K562 (cell line): ENCODE results near the gene WDR83. TPM values are rescaled to one million over a fixed set of nuclear protein-coding genes. Genes with fewer than 3 reads are reported as not detected.

Source experiments
- CHD4 ChIP-seq: fragments of 200-600 bp; sonication (generic); IDR thresholded peaks from 3 replicates; pipeline ENCODE4 v1.6.1; 2012; ENCODE audit warnings: low read depth, mild to moderate bottlenecking, mixed read lengths, low read length, inconsistent platforms; ENCODE audit not compliant: insufficient read depth, insufficient replicate concordance, poor library complexity, severe bottlenecking
- DIDO1 ChIP-seq: fragments of 450-650 bp; IDR thresholded peaks from 2 replicates; pipeline ENCODE4 v1.6.1; 2016; ENCODE audit warnings: low read depth, missing biosample characterization, missing genetic modification characterization
- FOXJ2 ChIP-seq: fragments of 200-800 bp; sonication (Bioruptor generic); IDR thresholded peaks from 2 replicates; pipeline ENCODE4 v1.6.1; 2016; ENCODE audit warnings: missing genetic modification characterization, missing compliant biosample characterization
- HLTF ChIP-seq: fragments of 450-650 bp; IDR thresholded peaks from 2 replicates; pipeline ENCODE4 v1.6.1; 2016
- HMBOX1 ChIP-seq: sonication (generic); IDR thresholded peaks from 2 replicates; pipeline ENCODE4 v1.6.1; 2016
- KLF6 ChIP-seq: fragments of 250-450 bp; sonication (Bioruptor Pico); IDR thresholded peaks from 2 replicates; pipeline ENCODE4 v1.4.0; 2020; ENCODE audit warnings: mild to moderate bottlenecking, moderate library complexity, borderline replicate concordance
- NR3C1 ChIP-seq: sonication (generic); formaldehyde crosslinking; IDR thresholded peaks from 2 replicates; pipeline ENCODE4 v1.8.1; 2022; ENCODE audit warnings: missing genetic modification reagents
- PHF8 ChIP-seq: fragments of 200-600 bp; sonication (generic); IDR thresholded peaks from 2 replicates; pipeline ENCODE4 v1.6.1; 2012; ENCODE audit warnings: mixed run types, mild to moderate bottlenecking, inconsistent platforms, low read length, moderate library complexity, borderline replicate concordance
- RFX1 ChIP-seq: fragments of 450-650 bp; IDR thresholded peaks from 2 replicates; pipeline ENCODE4 v1.6.1; 2016; ENCODE audit warnings: mild to moderate bottlenecking, moderate library complexity
- SMARCA5 ChIP-seq: fragments of 450-650 bp; IDR thresholded peaks from 2 replicates; pipeline ENCODE4 v1.6.1; 2016
- TAF7 ChIP-seq: fragments of 450-650 bp; IDR thresholded peaks from 2 replicates; pipeline ENCODE4 v1.6.1; 2016; ENCODE audit warnings: missing genetic modification characterization, missing compliant biosample characterization
- XRCC5 ChIP-seq: fragments of 200-400 bp; formaldehyde crosslinking; IDR thresholded peaks from 2 replicates; pipeline ENCODE4 v1.6.1; 2017; ENCODE audit warnings: low read depth, mild to moderate bottlenecking, low read length
- ZFP36 ChIP-seq: fragments of 150-350 bp; IDR thresholded peaks from 2 replicates; pipeline ENCODE4 v1.6.1; 2018; ENCODE audit warnings: low read length, low read depth; ENCODE audit not compliant: partially characterized antibody
- ZNF217 ChIP-seq: sonication (generic); formaldehyde crosslinking; IDR thresholded peaks from 2 replicates; pipeline ENCODE4 v1.8.0; 2022; ENCODE audit warnings: mild to moderate bottlenecking, missing genetic modification reagents
- ZNF445 ChIP-seq: fragments of 250-450 bp; sonication (Bioruptor Pico); IDR thresholded peaks from 2 replicates; pipeline ENCODE4 v1.4.0; 2020; ENCODE audit warnings: low read depth, mild to moderate bottlenecking, moderate library complexity
- polyA plus RNA-seq, 8 experiments: library from polyadenylated mRNA; depleted of rRNA in 4 of 8; stranded (reverse) in 5 of 8; unstranded in 3 of 8; fragments of >200 nt; fragmentation: Nextera tagmentation in 2 of 8; fragmentation: Illumina TruSeq in 1 of 8; extraction: Ambion mirVana in 2 of 8; extraction: Trizol in 1 of 8; gene quantifications; 2 replicates each; pipeline versions ENCODE4 v1.2.1 to v1.2.3, GENCODE V29; 2011 to 2014; ENCODE audit warnings: inconsistent platforms in 1 of 8, missing spikeins in 1 of 8
- total RNA-seq, 7 experiments: library from RNA; depleted of rRNA in 6 of 7; stranded (reverse); fragments of >200 nt in 6 of 7; fragmentation: Illumina TruSeq in 2 of 7; extraction: Trizol in 2 of 7; gene quantifications; 2 replicates each; pipeline versions ENCODE4 v1.2.1 to v1.2.3, GENCODE V29; 2011 to 2021; ENCODE audit warnings: low replicate concordance in 1 of 7
- TF ChIP-seq, protein P1 (sequence below): fragments of 450-650 bp; formaldehyde crosslinking; IDR thresholded peaks from 2 replicates; pipeline ENCODE4 v1.4.0; 2020; ENCODE audit warnings: mild to moderate bottlenecking, moderate library complexity
- TF ChIP-seq, protein P2 (sequence below): fragments of 450-650 bp; IDR thresholded peaks from 2 replicates; pipeline ENCODE4 v1.6.1; 2016; ENCODE audit warnings: mild to moderate bottlenecking, moderate library complexity

The WDR83 gene
- total and polyA plus RNA-seq, 9 of the 15 experiments (the other 6 are each of a cell fraction or from before 2014, with no cell fraction given), result 0.52 to 21.3 (median 4.2) TPM

GRCh38 chr19:12676384-12676792 lies 9.8 kb downstream of the WDR83 start (continued):
- TF ChIP-seq, protein P1, sequence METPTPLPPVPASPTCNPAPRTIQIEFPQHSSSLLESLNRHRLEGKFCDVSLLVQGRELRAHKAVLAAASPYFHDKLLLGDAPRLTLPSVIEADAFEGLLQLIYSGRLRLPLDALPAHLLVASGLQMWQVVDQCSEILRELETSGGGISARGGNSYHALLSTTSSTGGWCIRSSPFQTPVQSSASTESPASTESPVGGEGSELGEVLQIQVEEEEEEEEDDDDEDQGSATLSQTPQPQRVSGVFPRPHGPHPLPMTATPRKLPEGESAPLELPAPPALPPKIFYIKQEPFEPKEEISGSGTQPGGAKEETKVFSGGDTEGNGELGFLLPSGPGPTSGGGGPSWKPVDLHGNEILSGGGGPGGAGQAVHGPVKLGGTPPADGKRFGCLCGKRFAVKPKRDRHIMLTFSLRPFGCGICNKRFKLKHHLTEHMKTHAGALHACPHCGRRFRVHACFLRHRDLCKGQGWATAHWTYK, result no peak
- TF ChIP-seq XRCC5 (peak; percentile 75), SMARCA5 (no peak), DIDO1 (tag) (no peak), HMBOX1 (no peak), ZNF217 (CRISPR knock-in tag) (no peak), CHD4 (no peak), KLF6 (CRISPR knock-in tag) (no peak), TAF7 (tag) (no peak), RFX1 (no peak), ZNF445 (no peak), HLTF (no peak), ZFP36 (no peak), PHF8 (no peak), FOXJ2 (tag) (no peak), NR3C1 (no peak)
- TF ChIP-seq, protein P2, sequence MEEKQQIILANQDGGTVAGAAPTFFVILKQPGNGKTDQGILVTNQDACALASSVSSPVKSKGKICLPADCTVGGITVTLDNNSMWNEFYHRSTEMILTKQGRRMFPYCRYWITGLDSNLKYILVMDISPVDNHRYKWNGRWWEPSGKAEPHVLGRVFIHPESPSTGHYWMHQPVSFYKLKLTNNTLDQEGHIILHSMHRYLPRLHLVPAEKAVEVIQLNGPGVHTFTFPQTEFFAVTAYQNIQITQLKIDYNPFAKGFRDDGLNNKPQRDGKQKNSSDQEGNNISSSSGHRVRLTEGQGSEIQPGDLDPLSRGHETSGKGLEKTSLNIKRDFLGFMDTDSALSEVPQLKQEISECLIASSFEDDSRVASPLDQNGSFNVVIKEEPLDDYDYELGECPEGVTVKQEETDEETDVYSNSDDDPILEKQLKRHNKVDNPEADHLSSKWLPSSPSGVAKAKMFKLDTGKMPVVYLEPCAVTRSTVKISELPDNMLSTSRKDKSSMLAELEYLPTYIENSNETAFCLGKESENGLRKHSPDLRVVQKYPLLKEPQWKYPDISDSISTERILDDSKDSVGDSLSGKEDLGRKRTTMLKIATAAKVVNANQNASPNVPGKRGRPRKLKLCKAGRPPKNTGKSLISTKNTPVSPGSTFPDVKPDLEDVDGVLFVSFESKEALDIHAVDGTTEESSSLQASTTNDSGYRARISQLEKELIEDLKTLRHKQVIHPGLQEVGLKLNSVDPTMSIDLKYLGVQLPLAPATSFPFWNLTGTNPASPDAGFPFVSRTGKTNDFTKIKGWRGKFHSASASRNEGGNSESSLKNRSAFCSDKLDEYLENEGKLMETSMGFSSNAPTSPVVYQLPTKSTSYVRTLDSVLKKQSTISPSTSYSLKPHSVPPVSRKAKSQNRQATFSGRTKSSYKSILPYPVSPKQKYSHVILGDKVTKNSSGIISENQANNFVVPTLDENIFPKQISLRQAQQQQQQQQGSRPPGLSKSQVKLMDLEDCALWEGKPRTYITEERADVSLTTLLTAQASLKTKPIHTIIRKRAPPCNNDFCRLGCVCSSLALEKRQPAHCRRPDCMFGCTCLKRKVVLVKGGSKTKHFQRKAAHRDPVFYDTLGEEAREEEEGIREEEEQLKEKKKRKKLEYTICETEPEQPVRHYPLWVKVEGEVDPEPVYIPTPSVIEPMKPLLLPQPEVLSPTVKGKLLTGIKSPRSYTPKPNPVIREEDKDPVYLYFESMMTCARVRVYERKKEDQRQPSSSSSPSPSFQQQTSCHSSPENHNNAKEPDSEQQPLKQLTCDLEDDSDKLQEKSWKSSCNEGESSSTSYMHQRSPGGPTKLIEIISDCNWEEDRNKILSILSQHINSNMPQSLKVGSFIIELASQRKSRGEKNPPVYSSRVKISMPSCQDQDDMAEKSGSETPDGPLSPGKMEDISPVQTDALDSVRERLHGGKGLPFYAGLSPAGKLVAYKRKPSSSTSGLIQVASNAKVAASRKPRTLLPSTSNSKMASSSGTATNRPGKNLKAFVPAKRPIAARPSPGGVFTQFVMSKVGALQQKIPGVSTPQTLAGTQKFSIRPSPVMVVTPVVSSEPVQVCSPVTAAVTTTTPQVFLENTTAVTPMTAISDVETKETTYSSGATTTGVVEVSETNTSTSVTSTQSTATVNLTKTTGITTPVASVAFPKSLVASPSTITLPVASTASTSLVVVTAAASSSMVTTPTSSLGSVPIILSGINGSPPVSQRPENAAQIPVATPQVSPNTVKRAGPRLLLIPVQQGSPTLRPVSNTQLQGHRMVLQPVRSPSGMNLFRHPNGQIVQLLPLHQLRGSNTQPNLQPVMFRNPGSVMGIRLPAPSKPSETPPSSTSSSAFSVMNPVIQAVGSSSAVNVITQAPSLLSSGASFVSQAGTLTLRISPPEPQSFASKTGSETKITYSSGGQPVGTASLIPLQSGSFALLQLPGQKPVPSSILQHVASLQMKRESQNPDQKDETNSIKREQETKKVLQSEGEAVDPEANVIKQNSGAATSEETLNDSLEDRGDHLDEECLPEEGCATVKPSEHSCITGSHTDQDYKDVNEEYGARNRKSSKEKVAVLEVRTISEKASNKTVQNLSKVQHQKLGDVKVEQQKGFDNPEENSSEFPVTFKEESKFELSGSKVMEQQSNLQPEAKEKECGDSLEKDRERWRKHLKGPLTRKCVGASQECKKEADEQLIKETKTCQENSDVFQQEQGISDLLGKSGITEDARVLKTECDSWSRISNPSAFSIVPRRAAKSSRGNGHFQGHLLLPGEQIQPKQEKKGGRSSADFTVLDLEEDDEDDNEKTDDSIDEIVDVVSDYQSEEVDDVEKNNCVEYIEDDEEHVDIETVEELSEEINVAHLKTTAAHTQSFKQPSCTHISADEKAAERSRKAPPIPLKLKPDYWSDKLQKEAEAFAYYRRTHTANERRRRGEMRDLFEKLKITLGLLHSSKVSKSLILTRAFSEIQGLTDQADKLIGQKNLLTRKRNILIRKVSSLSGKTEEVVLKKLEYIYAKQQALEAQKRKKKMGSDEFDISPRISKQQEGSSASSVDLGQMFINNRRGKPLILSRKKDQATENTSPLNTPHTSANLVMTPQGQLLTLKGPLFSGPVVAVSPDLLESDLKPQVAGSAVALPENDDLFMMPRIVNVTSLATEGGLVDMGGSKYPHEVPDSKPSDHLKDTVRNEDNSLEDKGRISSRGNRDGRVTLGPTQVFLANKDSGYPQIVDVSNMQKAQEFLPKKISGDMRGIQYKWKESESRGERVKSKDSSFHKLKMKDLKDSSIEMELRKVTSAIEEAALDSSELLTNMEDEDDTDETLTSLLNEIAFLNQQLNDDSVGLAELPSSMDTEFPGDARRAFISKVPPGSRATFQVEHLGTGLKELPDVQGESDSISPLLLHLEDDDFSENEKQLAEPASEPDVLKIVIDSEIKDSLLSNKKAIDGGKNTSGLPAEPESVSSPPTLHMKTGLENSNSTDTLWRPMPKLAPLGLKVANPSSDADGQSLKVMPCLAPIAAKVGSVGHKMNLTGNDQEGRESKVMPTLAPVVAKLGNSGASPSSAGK, result no peak
